ENCODE measurements around the gene MRFAP1L1. TPM values are rescaled to one million over a fixed set of nuclear protein-coding genes. Genes with fewer than 3 reads are reported as not detected.
"Not testable (repeated sequence)": the region's sequence is repeated elsewhere in the genome, so short reads cannot be mapped to it uniquely, and the experiment has no call there.

The MRFAP1L1 gene
- total and polyA plus RNA-seq, 4 donors = 29.8 to 41.8 (median 30.7) TPM

GRCh38 chr4:6758728-6759127 lies 49.1 kb upstream of the MRFAP1L1 start:
- no peaks in the 10 kb centered on the region for H3K27me3 ChIP-seq (ENCODE audit: control insufficient read depth in 4 of 4, insufficient read depth in 4 of 4, low read length in 3 of 4)
- no peak for TF ChIP-seq YY1 (IDR thresholded peaks at IDR 0.05)
- H3K9me3 ChIP-seq (ENCODE audit: control insufficient read depth in 4 of 4, low read length in 3 of 4) = no peaks in the 10 kb centered on the region
- H3K4me1 ChIP-seq (ENCODE audit: control insufficient read depth in 4 of 4, insufficient read depth in 4 of 4, low read length in 3 of 4) = peaks cover 0 to 19% (median 17%) of the 10 kb centered on the region in 4 donors
- no peaks in the 10 kb centered on the region for H3K36me3 ChIP-seq (ENCODE audit: control insufficient read depth in 4 of 4, insufficient read depth in 3 of 4, low read depth in 1 of 4, low read length in 3 of 4)
- H3K9ac ChIP-seq (ENCODE audit: low read depth in 1 of 2, low read length in 2 of 2) = no peak overlapping the region
- H3K27ac ChIP-seq (ENCODE audit: low read depth in 1 of 2, low read length in 2 of 2) = no peak overlapping the region
- DNase-seq (ENCODE audit: low spot score) = no peak
- no peak overlapping the region for H3K4me3 ChIP-seq (ENCODE audit: low read depth in 1 of 3, low read length in 3 of 3)
- WGBS = 90% methylated on average over 4 of the region's 4 CpGs

GRCh38 chr4:6756345-6756744 lies 46.7 kb upstream of the MRFAP1L1 start:
- peaks cover 9 to 42% (median 36%) of the 10 kb centered on the region in 4 donors for H3K4me1 ChIP-seq (ENCODE audit: control insufficient read depth in 4 of 4, insufficient read depth in 4 of 4, low read length in 3 of 4)
- not testable (repeated sequence) for H3K9ac ChIP-seq (ENCODE audit: low read depth in 1 of 2, low read length in 2 of 2); DNase-seq (ENCODE audit: low spot score); H3K36me3 ChIP-seq (ENCODE audit: control insufficient read depth in 4 of 4, insufficient read depth in 3 of 4, low read depth in 1 of 4, low read length in 3 of 4); H3K27ac ChIP-seq (ENCODE audit: low read depth in 1 of 2, low read length in 2 of 2); H3K27me3 ChIP-seq (ENCODE audit: control insufficient read depth in 4 of 4, insufficient read depth in 4 of 4, low read length in 3 of 4); H3K4me3 ChIP-seq (ENCODE audit: low read depth in 1 of 3, low read length in 3 of 3); H3K9me3 ChIP-seq (ENCODE audit: control insufficient read depth in 4 of 4, low read length in 3 of 4)
- WGBS = 60% methylated on average over 2 of the region's 6 CpGs

DNA sequence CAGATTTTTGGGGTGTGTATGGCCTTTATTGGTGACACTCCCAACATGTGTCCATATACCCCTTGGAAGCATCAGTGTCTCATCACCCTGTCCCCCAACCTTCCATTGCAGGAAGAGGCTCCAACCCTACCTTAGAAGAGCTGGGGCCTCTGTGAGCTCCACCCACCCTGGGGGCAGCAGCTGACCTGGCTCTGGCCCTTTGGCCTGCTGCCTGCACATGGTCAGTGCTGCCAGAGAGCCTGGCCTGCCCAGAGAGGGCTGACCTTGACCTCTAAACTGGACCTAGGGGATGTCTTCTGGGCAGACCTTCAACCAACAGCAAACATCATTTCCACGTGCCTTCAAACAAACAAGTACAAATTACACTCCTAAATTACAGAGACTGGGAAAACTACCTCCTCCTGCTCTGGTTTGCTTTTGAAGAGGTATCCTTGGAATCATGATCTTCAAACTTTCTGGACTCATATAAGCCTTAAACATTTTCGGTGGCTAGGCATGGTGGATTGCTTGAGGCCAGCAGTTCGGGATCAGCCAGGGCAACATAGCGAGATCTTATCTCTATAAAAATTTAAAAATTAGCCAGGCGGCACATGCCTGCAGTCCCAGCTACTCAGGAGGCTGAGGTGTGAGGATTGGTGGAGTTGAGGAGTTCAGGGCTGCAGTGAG lies 45.6 kb upstream of the MRFAP1L1 start:
- Histone ChIP-seq H3K9ac (ENCODE audit: low read depth in 1 of 2, low read length in 2 of 2) (peak overlapping the region in 1 of 2 donors; percentile 45), H3K36me3 (ENCODE audit: control insufficient read depth in 4 of 4, insufficient read depth in 3 of 4, low read depth in 1 of 4, low read length in 3 of 4) (no peaks in the 10 kb centered on the region), H3K27ac (ENCODE audit: low read depth in 1 of 2, low read length in 2 of 2) (peak overlapping the region; percentile 79 to 90), H3K27me3 (ENCODE audit: control insufficient read depth in 4 of 4, insufficient read depth in 4 of 4, low read length in 3 of 4) (no peaks in the 10 kb centered on the region), H3K9me3 (ENCODE audit: control insufficient read depth in 4 of 4, low read length in 3 of 4) (no peaks in the 10 kb centered on the region), H3K4me1 (ENCODE audit: control insufficient read depth in 4 of 4, insufficient read depth in 4 of 4, low read length in 3 of 4) (peaks cover 15 to 52% (median 47%) of the 10 kb centered on the region in 4 donors), H3K4me3 (ENCODE audit: low read depth in 1 of 3, low read length in 3 of 3) (no peak overlapping the region)
- TF ChIP-seq NR2F2 (IDR thresholded peaks at IDR 0.05) (peak; percentile 94), CTCF (IDR thresholded peaks at IDR 0.05; ENCODE audit: low read depth, low read length, missing input control) (no peak), YY1 (IDR thresholded peaks at IDR 0.05) (peak; percentile 85), GABPA (IDR thresholded peaks at IDR 0.05 in 1 of 2, conservative IDR thresholded peaks at IDR 0.05 in 1 of 2) (peak in 1 of 2 donors; percentile 30), REST (IDR thresholded peaks at IDR 0.05) (peak; percentile 76), SP1 (IDR thresholded peaks at IDR 0.05) (peak; percentile 98), HNF4G (IDR thresholded peaks at IDR 0.05) (peak; percentile 88), RAD21 (IDR thresholded peaks at IDR 0.05) (peak; percentile 49 to 64), FOXA1 (IDR thresholded peaks at IDR 0.05) (peak; percentile 85), ATF3 (IDR thresholded peaks at IDR 0.05) (peak; percentile 50), FOXA2 (IDR thresholded peaks at IDR 0.05) (peak; percentile 85), TAF1 (conservative IDR thresholded peaks at IDR 0.05) (no peak), RXRA (IDR thresholded peaks at IDR 0.05) (peak; percentile 96 to 99), EGR1 (IDR thresholded peaks at IDR 0.05; ENCODE audit: low read depth in 2 of 2) (no peak), MAX (IDR thresholded peaks at IDR 0.05) (peak; percentile 97), JUND (IDR thresholded peaks at IDR 0.05) (peak; percentile 71 to 88), HNF4A (conservative IDR thresholded peaks at IDR 0.05) (peak; percentile 98)
- TF ChIP-seq, protein P1, sequence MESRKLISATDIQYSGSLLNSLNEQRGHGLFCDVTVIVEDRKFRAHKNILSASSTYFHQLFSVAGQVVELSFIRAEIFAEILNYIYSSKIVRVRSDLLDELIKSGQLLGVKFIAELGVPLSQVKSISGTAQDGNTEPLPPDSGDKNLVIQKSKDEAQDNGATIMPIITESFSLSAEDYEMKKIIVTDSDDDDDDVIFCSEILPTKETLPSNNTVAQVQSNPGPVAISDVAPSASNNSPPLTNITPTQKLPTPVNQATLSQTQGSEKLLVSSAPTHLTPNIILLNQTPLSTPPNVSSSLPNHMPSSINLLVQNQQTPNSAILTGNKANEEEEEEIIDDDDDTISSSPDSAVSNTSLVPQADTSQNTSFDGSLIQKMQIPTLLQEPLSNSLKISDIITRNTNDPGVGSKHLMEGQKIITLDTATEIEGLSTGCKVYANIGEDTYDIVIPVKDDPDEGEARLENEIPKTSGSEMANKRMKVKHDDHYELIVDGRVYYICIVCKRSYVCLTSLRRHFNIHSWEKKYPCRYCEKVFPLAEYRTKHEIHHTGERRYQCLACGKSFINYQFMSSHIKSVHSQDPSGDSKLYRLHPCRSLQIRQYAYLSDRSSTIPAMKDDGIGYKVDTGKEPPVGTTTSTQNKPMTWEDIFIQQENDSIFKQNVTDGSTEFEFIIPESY (IDR thresholded peaks at IDR 0.05) = peak; percentile 89
- WGBS = 26% methylated on average over 5 of the region's 5 CpGs
- peak; percentile 72 for DNase-seq (ENCODE audit: low spot score)
